PFSK-1 (cell line): ENCODE measurements around the gene RYR3.

Source experiments
- FOXP2 ChIP-seq: optimal IDR thresholded peaks from 2 replicates; pipeline ENCODE3; 2011; ENCODE audit warnings: borderline replicate concordance, control low read depth, inconsistent platforms; ENCODE audit not compliant: insufficient read depth; ENCODE audit errors: extremely low read length, extremely low read depth
- POLR2AphosphoS5 ChIP-seq: IDR thresholded peaks from 2 replicates; pipeline ENCODE4 v1.6.1; 2012; ENCODE audit warnings: low read depth, mild to moderate bottlenecking, control low read depth, low read length, moderate library complexity
- SIN3A ChIP-seq: IDR thresholded peaks from 2 replicates; pipeline ENCODE4 v1.6.1; 2012; ENCODE audit warnings: mild to moderate bottlenecking, low read length, moderate library complexity, borderline replicate concordance; ENCODE audit not compliant: insufficient read depth
- TAF1 ChIP-seq: IDR thresholded peaks from 2 replicates; pipeline ENCODE4 v1.6.1; 2012; ENCODE audit warnings: low read length, control low read depth, borderline replicate concordance; ENCODE audit not compliant: insufficient read depth
- TF ChIP-seq, protein P1 (sequence below), 2 experiments: IDR thresholded peaks; 2 replicates each; pipeline versions ENCODE4 v1.6.1 to v1.8.0; 2011 to 2012; ENCODE audit warnings: low read depth in 2 of 2, low read length in 2 of 2, control low read depth in 1 of 2, inconsistent platforms in 1 of 2, mild to moderate bottlenecking in 1 of 2, moderate library complexity in 1 of 2; ENCODE audit not compliant: insufficient read depth in 1 of 2

GRCh38 chr15:33543957-33544356 lies 233.2 kb downstream of the RYR3 start:
- TF ChIP-seq TAF1 (no peak), POLR2AphosphoS5 (no peak), SIN3A (no peak), FOXP2 (no peak)
- TF ChIP-seq, protein P1, sequence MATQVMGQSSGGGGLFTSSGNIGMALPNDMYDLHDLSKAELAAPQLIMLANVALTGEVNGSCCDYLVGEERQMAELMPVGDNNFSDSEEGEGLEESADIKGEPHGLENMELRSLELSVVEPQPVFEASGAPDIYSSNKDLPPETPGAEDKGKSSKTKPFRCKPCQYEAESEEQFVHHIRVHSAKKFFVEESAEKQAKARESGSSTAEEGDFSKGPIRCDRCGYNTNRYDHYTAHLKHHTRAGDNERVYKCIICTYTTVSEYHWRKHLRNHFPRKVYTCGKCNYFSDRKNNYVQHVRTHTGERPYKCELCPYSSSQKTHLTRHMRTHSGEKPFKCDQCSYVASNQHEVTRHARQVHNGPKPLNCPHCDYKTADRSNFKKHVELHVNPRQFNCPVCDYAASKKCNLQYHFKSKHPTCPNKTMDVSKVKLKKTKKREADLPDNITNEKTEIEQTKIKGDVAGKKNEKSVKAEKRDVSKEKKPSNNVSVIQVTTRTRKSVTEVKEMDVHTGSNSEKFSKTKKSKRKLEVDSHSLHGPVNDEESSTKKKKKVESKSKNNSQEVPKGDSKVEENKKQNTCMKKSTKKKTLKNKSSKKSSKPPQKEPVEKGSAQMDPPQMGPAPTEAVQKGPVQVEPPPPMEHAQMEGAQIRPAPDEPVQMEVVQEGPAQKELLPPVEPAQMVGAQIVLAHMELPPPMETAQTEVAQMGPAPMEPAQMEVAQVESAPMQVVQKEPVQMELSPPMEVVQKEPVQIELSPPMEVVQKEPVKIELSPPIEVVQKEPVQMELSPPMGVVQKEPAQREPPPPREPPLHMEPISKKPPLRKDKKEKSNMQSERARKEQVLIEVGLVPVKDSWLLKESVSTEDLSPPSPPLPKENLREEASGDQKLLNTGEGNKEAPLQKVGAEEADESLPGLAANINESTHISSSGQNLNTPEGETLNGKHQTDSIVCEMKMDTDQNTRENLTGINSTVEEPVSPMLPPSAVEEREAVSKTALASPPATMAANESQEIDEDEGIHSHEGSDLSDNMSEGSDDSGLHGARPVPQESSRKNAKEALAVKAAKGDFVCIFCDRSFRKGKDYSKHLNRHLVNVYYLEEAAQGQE (IDR thresholded peaks at IDR 0.05; ENCODE audit: insufficient read depth in 1 of 2, low read depth in 2 of 2, low read length in 2 of 2) = no peak
